ENCODE data around the gene SLC52A3.

The SLC52A3 gene

GRCh38 chr20:779771-780170 lies 11.5 kb upstream of the SLC52A3 start:
- H3K36me3 ChIP-seq (ENCODE audit: insufficient read depth, low read length), result no peaks in the 10 kb centered on the region
- H3K27me3 ChIP-seq (ENCODE audit: insufficient read depth, low read length, poor library complexity, severe bottlenecking), result no peaks in the 10 kb centered on the region
- H3K79me2 ChIP-seq (ENCODE audit: insufficient read depth, low read length), result no peaks in the 10 kb centered on the region
- H3K4me3 ChIP-seq (ENCODE audit: low read length, poor library complexity, severe bottlenecking), result no peak overlapping the region
- no peak for TF ChIP-seq CTCF (conservative IDR thresholded peaks at IDR 0.05; ENCODE audit: low read length)
- H4K20me1 ChIP-seq (ENCODE audit: insufficient read depth, low read length, poor library complexity, severe bottlenecking), result no peaks in the 10 kb centered on the region
- H3K4me2 ChIP-seq (ENCODE audit: low read depth, low read length, poor library complexity, severe bottlenecking), result no peak overlapping the region
- H3F3A ChIP-seq (ENCODE audit: low read depth), result no peaks in the 10 kb centered on the region
- H3K4me1 ChIP-seq (ENCODE audit: insufficient read depth, low read length, poor library complexity, severe bottlenecking), result peaks cover 9% of the 10 kb centered on the region
- no peaks in the 10 kb centered on the region for H3K9me2 ChIP-seq (replicated peaks; ENCODE audit: low read depth, low read length)
- no peak overlapping the region for H3K9ac ChIP-seq (ENCODE audit: low read depth, low read length, poor library complexity, severe bottlenecking)
- no peak overlapping the region for H2AFZ ChIP-seq (ENCODE audit: low read length)
- H3K9me3 ChIP-seq (ENCODE audit: insufficient read depth, low read depth, low read length), result peaks cover 1% of the 10 kb centered on the region; the same call in 1 of the 2 replicates

- Histone ChIP-seq H3K4me1 (ENCODE audit: insufficient read depth, low read length, poor library complexity, severe bottlenecking) (peaks cover 22% of the 10 kb centered on the region), H4K20me1 (ENCODE audit: insufficient read depth, low read length, poor library complexity, severe bottlenecking) (no peaks in the 10 kb centered on the region), H3K36me3 (ENCODE audit: insufficient read depth, low read length) (no peaks in the 10 kb centered on the region), H2AFZ (ENCODE audit: low read length) (no peak overlapping the region), H3K4me3 (ENCODE audit: low read length, poor library complexity, severe bottlenecking) (no peak overlapping the region), H3K9ac (ENCODE audit: low read depth, low read length, poor library complexity, severe bottlenecking) (no peak overlapping the region), H3K4me2 (ENCODE audit: low read depth, low read length, poor library complexity, severe bottlenecking) (no peak overlapping the region), H3K79me2 (ENCODE audit: insufficient read depth, low read length) (no peaks in the 10 kb centered on the region), H3K9me3 (ENCODE audit: insufficient read depth, low read depth, low read length) (no peaks in the 10 kb centered on the region), H3K9me2 (replicated peaks; ENCODE audit: low read depth, low read length) (no peaks in the 10 kb centered on the region), H3K27me3 (ENCODE audit: insufficient read depth, low read length, poor library complexity, severe bottlenecking) (no peaks in the 10 kb centered on the region), H3F3A (ENCODE audit: low read depth) (no peaks in the 10 kb centered on the region)
- no peak for TF ChIP-seq CTCF (conservative IDR thresholded peaks at IDR 0.05; ENCODE audit: low read length)
- TF ChIP-seq EZH2phosphoT487 (IDR thresholded peaks at IDR 0.05; ENCODE audit: borderline replicate concordance), result no peak
Measured at GRCh38 chr20:776165-776564, 7.9 kb upstream of the SLC52A3 start.

- H4K20me1 ChIP-seq (ENCODE audit: insufficient read depth, low read length, poor library complexity, severe bottlenecking), result no peaks in the 10 kb centered on the region
- no peaks in the 10 kb centered on the region for H3K9me2 ChIP-seq (replicated peaks; ENCODE audit: low read depth, low read length)
- no peaks in the 10 kb centered on the region for H3K79me2 ChIP-seq (ENCODE audit: insufficient read depth, low read length)
- no peaks in the 10 kb centered on the region for H3K36me3 ChIP-seq (ENCODE audit: insufficient read depth, low read length)
- peaks cover 22% of the 10 kb centered on the region for H3K4me1 ChIP-seq (ENCODE audit: insufficient read depth, low read length, poor library complexity, severe bottlenecking)
- no peak overlapping the region for H3K9ac ChIP-seq (ENCODE audit: low read depth, low read length, poor library complexity, severe bottlenecking)
- H3K4me2 ChIP-seq (ENCODE audit: low read depth, low read length, poor library complexity, severe bottlenecking), result no peak overlapping the region
- H3F3A ChIP-seq (ENCODE audit: low read depth), result no peaks in the 10 kb centered on the region
- H3K27me3 ChIP-seq (ENCODE audit: insufficient read depth, low read length, poor library complexity, severe bottlenecking), result no peaks in the 10 kb centered on the region
- TF ChIP-seq CTCF (conservative IDR thresholded peaks at IDR 0.05; ENCODE audit: low read length) (no peak), EZH2phosphoT487 (IDR thresholded peaks at IDR 0.05; ENCODE audit: borderline replicate concordance) (no peak)
- H3K4me3 ChIP-seq (ENCODE audit: low read length, poor library complexity, severe bottlenecking), result no peak overlapping the region
- no peaks in the 10 kb centered on the region for H3K9me3 ChIP-seq (ENCODE audit: insufficient read depth, low read depth, low read length)
- no peak overlapping the region for H2AFZ ChIP-seq (ENCODE audit: low read length)
Measured at GRCh38 chr20:775679-776135, 7.4 kb upstream of the SLC52A3 start.
